Ammon's horn (tissue), 1 donor: ENCODE data around the gene ABCG2.
"Not testable (repeated sequence)": the region's sequence is repeated elsewhere in the genome, so short reads cannot be mapped to it uniquely, and the experiment has no call there.

Experiments used
- DNase-seq: peaks from one replicate; pipeline ENCODE4 v3.0.0-alpha.2; 2016; ENCODE audit warnings: low spot score

The ABCG2 gene

GRCh38 chr4:88166608-88167007 is 8.2 kb upstream of the ABCG2 start:
- no peak for DNase-seq

- DNase-seq: no peak
These were observed 4.9 kb upstream of the ABCG2 start for GRCh38 chr4:88163336-88163735.

- no peak for DNase-seq
These were observed 4.2 kb upstream of the ABCG2 start for GRCh38 chr4:88162626-88163025.

- no peak for DNase-seq
These were observed 838 bp upstream of the ABCG2 start for GRCh38 chr4:88159229-88159725.

GRCh38 chr4:88158038-88158488 is 376 bp downstream of the ABCG2 start:
- no peak for DNase-seq

- DNase-seq: not testable (repeated sequence)
These were observed 6.1 kb downstream of the ABCG2 start for GRCh38 chr4:88152331-88152730.

- DNase-seq: no peak
These were observed 9.9 kb downstream of the ABCG2 start for GRCh38 chr4:88148560-88148959.

GRCh38 chr4:88147799-88148217 is 10.6 kb downstream of the ABCG2 start:
- DNase-seq: no peak

- DNase-seq: no peak
These were observed 11.5 kb downstream of the ABCG2 start for GRCh38 chr4:88146891-88147290.

- no peak for DNase-seq
These were observed 13.6 kb downstream of the ABCG2 start for GRCh38 chr4:88144866-88145300.

- no peak for DNase-seq
These were observed 14.4 kb downstream of the ABCG2 start for GRCh38 chr4:88144048-88144447.

GRCh38 chr4:88143504-88143903 is 14.9 kb downstream of the ABCG2 start:
- no peak for DNase-seq

- DNase-seq: no peak
These were observed 19.9 kb downstream of the ABCG2 start for GRCh38 chr4:88138561-88138960.

- DNase-seq: no peak
These were observed 21.3 kb downstream of the ABCG2 start for GRCh38 chr4:88137112-88137511.

GRCh38 chr4:88136249-88136648 is 22.2 kb downstream of the ABCG2 start:
- DNase-seq: no peak

GRCh38 chr4:88135356-88135663 is 23.1 kb downstream of the ABCG2 start:
- DNase-seq: no peak

GRCh38 chr4:88134536-88135355 is 23.7 kb downstream of the ABCG2 start:
- DNase-seq: no peak

GRCh38 chr4:88134111-88134510 is 24.3 kb downstream of the ABCG2 start:
- no peak for DNase-seq

GRCh38 chr4:88130544-88131305 is 27.7 kb downstream of the ABCG2 start:
- DNase-seq: peak; percentile 25

GRCh38 chr4:88130003-88130402 is 28.4 kb downstream of the ABCG2 start:
- DNase-seq: no peak

- not testable (repeated sequence) for DNase-seq
These were observed 36.2 kb downstream of the ABCG2 start for GRCh38 chr4:88122260-88122659.

- DNase-seq: no peak
These were observed 38.5 kb downstream of the ABCG2 start for GRCh38 chr4:88119943-88120342.

GRCh38 chr4:88115587-88115986 is 42.9 kb downstream of the ABCG2 start:
- DNase-seq: no peak
